NB4 (cell line): ENCODE results near the gene DYSF.

ENCODE experiments used
- DNase-seq: peaks from one replicate; pipeline ENCODE4 v3.0.0; 2010; ENCODE audit warnings: low read depth
- H3K4me3 ChIP-seq: one replicate; pipeline ENCODE4 v1.5.1; 2011; ENCODE audit warnings: mild to moderate bottlenecking, low read depth, low read length, moderate library complexity
- MYC ChIP-seq: IDR thresholded peaks from 2 replicates; pipeline ENCODE4 v1.6.1; 2011; ENCODE audit warnings: low read depth, low read length
- POLR2A ChIP-seq: IDR thresholded peaks from 2 replicates; pipeline ENCODE4 v1.6.1; 2011; ENCODE audit warnings: mild to moderate bottlenecking; ENCODE audit not compliant: insufficient read length; ENCODE audit errors: extremely low read depth
- TF ChIP-seq, protein P1 (sequence below): IDR thresholded peaks from one replicate; pipeline ENCODE4 v1.5.1; 2012; ENCODE audit warnings: low read depth, low read length
- TF ChIP-seq, protein P2 (sequence below): IDR thresholded peaks from 2 replicates; pipeline ENCODE4 v1.6.1; 2011; ENCODE audit warnings: low read depth, low read length

Gene DYSF

DNA sequence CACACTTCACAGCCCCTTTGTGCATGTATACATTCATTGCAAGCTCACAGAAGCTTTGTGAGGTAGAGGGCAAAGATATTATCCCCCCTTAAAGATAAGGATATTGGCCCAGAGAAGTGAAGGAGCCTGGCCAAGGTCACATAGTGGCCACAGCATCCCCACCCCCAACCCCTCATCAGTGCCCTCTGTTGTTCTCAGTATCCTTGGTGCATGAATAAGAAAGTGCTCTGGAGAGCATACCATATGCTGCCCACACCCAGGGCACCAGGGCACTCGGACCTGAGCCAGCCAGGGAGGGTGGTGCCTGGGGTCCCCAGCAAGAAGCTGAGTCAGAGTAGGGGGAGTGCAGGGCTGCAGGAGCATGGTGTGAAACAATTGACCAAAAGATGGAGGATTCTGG is 3.3 kb downstream of the DYSF start:
- H3K4me3 ChIP-seq = peak overlapping the region; percentile 68
- TF ChIP-seq MYC (no peak), POLR2A (no peak)
- TF ChIP-seq, protein P1, sequence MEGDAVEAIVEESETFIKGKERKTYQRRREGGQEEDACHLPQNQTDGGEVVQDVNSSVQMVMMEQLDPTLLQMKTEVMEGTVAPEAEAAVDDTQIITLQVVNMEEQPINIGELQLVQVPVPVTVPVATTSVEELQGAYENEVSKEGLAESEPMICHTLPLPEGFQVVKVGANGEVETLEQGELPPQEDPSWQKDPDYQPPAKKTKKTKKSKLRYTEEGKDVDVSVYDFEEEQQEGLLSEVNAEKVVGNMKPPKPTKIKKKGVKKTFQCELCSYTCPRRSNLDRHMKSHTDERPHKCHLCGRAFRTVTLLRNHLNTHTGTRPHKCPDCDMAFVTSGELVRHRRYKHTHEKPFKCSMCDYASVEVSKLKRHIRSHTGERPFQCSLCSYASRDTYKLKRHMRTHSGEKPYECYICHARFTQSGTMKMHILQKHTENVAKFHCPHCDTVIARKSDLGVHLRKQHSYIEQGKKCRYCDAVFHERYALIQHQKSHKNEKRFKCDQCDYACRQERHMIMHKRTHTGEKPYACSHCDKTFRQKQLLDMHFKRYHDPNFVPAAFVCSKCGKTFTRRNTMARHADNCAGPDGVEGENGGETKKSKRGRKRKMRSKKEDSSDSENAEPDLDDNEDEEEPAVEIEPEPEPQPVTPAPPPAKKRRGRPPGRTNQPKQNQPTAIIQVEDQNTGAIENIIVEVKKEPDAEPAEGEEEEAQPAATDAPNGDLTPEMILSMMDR = no peak
- TF ChIP-seq, protein P2, sequence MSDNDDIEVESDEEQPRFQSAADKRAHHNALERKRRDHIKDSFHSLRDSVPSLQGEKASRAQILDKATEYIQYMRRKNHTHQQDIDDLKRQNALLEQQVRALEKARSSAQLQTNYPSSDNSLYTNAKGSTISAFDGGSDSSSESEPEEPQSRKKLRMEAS = no peak
- DNase-seq = peak; percentile 24

DNA sequence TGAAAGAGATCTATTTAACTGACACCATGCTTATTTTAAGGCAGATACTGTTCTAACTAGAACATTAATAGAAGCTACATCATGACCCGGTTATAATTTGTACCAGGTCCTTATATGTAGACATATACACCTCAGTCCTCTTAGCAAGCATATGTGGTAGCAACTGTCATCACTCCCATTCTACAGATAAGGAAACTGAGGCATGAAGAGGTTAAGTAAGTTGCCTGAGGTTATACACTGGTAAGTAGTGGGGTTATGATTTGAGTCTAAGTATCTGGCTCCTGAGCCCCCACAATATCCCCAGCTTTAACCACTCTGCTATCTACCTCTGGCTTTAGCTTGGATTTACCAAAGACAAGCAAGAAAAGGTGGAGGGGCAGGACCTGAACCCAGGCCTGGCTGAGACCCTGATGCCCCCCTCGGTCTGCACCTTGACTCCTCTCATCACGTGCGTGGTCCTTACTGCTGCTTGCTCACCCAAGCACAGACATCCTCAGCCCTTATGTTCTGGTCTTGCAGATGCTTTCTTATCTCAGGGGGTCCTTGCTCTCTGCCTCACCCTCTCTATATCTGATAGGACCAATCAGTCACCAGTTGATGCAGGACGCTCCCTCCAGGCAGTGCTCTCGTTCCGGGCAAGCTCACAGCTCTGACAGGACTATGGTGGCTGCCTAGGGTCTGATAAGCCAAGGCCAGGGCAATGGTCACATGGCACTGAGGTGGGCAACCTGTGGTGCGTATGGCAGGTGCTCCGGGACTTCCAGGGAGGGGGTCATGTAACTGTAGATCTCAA is 4.0 kb downstream of the DYSF start:
- no peak for DNase-seq
- TF ChIP-seq MYC (no peak), POLR2A (no peak)
- TF ChIP-seq, protein P2 = no peak
- TF ChIP-seq, protein P1 = no peak
- H3K4me3 ChIP-seq = no peak overlapping the region

DNA sequence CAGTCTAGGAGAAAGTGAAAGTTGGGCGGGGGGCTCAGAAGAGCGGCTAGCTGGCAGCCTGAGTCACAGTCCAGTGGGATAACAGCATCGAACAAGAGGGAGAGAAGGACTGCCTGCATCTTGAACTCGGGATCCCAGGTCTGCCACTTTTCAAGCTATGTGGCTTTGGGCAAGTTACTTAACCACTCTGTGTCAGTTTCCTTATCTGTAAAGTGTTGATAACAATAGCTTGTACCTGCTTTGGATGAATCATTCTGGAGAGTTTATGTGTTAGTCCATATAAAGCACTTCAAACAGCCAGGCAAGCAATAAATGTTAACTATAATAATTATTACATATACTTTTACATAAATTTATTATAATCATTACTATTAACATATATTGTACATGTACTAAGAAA is 4.6 kb downstream of the DYSF start:
- TF ChIP-seq, protein P1 = no peak
- TF ChIP-seq, protein P2 = no peak
- TF ChIP-seq MYC (no peak), POLR2A (no peak)
- no peak for DNase-seq
- no peak overlapping the region for H3K4me3 ChIP-seq

DNA sequence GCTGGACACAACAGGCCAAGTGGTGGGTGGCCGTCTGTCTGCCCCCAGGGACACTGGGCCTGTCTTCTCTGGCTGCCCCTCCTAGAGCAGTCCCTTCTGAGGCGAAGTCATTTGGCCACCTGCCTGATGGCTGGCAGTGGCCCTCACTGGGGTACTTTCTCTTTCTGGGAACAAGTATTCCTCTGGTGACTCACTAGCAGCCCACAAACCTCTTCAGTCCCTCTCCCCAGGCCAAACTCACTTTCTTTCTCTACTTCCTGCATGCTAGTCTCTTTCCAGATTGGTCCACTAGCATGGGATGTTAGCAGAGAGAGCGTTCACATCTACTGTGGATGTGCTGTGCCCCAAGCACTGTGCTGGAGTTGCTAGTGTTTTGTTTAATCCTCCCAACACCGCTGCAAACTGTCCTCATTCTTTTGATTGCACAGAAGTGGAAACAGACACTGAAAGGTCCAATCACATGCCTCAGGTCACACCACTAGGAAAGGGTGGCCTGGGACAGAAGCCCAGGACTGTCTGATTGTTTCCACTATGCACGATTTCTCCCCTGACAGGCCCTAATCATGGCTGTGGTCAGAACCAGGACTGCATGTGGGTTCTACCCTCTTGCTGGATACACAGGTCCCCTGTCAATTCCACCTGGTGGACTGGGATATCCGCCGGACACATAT is 5.2 kb downstream of the DYSF start:
- TF ChIP-seq MYC = no peak
- TF ChIP-seq POLR2A = no peak
- TF ChIP-seq, protein P2 = no peak
- TF ChIP-seq, protein P1 = no peak

DNA sequence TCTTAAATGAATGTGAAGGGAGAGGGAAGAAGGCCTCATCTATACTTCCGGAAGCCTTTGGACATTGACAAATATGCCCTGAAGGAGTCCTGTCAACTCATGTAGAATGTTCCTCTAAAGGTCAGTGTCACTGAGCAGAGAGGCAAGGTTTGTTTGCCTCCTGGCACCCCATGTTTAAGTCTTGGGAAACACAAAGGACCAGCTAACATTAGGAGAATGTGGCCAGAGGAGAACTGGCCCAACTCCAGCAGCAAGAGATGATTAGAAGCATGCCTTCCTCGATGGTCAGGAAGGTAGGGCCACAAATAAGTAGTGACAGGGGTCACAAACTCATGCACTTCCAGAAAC is 5.7 kb downstream of the DYSF start:
- DNase-seq = no peak
- H3K4me3 ChIP-seq = no peak overlapping the region
- no peak for TF ChIP-seq POLR2A
- TF ChIP-seq MYC = no peak
- TF ChIP-seq, protein P2 = no peak
- TF ChIP-seq, protein P1 = no peak

More for the DNA sequence above, 5.2 kb downstream of the DYSF start:
- no peak overlapping the region for H3K4me3 ChIP-seq
- peak; percentile 61 for DNase-seq
